ENCODE measurements around the gene MPPED2.

DNA sequence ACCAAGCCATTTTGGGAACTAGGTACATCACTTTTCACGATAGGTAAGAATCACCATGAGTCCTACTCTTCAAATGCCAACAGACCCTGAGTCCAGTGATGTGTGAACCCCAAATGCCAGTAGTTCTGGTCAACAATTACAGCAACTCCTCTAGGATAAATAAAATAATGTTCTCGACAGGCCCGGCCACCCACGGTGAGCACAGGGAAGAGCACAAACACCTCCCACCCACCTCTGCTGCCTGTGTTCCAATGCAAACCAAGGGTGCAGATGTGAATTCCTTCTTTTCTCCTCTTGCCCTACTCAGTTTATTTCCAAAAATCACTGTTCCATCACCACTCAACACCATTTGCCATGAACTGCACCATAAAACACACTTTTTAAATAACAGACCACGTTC lies 33.3 kb downstream of the MPPED2 start:
- TF ChIP-seq, protein P1, sequence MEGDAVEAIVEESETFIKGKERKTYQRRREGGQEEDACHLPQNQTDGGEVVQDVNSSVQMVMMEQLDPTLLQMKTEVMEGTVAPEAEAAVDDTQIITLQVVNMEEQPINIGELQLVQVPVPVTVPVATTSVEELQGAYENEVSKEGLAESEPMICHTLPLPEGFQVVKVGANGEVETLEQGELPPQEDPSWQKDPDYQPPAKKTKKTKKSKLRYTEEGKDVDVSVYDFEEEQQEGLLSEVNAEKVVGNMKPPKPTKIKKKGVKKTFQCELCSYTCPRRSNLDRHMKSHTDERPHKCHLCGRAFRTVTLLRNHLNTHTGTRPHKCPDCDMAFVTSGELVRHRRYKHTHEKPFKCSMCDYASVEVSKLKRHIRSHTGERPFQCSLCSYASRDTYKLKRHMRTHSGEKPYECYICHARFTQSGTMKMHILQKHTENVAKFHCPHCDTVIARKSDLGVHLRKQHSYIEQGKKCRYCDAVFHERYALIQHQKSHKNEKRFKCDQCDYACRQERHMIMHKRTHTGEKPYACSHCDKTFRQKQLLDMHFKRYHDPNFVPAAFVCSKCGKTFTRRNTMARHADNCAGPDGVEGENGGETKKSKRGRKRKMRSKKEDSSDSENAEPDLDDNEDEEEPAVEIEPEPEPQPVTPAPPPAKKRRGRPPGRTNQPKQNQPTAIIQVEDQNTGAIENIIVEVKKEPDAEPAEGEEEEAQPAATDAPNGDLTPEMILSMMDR (optimal IDR thresholded peaks at IDR 0.05 in 1 of 3, IDR thresholded peaks at IDR 0.05 in 1 of 3, conservative IDR thresholded peaks at IDR 0.05 in 1 of 3; ENCODE audit: extremely low read depth in 1 of 3, insufficient read depth in 2 of 3, low read length in 3 of 3): no peak
- TF ChIP-seq EZH2 (IDR thresholded peaks at IDR 0.05; ENCODE audit: low read length): no peak

All from keratinocyte (primary cell).